OCI-LY7 (cell line): Measurements from ENCODE around the gene CINP.

ENCODE experiments used
- EZH2phosphoT487 ChIP-seq: fragments of 200-600 bp; sonication (generic); IDR thresholded peaks from 2 replicates; pipeline ENCODE4 v1.6.1; 2018; ENCODE audit warnings: low read depth, borderline replicate concordance, mild to moderate bottlenecking, mixed run types, antibody characterized with exemption, low read length, moderate library complexity, mixed read lengths
- TF ChIP-seq, protein P1 (sequence below): fragments of 200-600 bp; sonication (generic); conservative IDR thresholded peaks from 2 replicates; pipeline ENCODE4 v1.5.1; 2014; ENCODE audit warnings: mild to moderate bottlenecking, antibody characterized with exemption, low read length, moderate library complexity, mixed read lengths

GRCh38 chr14:102360388-102360787, 2.3 kb downstream of the CINP start:
- TF ChIP-seq, protein P1, sequence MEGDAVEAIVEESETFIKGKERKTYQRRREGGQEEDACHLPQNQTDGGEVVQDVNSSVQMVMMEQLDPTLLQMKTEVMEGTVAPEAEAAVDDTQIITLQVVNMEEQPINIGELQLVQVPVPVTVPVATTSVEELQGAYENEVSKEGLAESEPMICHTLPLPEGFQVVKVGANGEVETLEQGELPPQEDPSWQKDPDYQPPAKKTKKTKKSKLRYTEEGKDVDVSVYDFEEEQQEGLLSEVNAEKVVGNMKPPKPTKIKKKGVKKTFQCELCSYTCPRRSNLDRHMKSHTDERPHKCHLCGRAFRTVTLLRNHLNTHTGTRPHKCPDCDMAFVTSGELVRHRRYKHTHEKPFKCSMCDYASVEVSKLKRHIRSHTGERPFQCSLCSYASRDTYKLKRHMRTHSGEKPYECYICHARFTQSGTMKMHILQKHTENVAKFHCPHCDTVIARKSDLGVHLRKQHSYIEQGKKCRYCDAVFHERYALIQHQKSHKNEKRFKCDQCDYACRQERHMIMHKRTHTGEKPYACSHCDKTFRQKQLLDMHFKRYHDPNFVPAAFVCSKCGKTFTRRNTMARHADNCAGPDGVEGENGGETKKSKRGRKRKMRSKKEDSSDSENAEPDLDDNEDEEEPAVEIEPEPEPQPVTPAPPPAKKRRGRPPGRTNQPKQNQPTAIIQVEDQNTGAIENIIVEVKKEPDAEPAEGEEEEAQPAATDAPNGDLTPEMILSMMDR, result no peak
- no peak for TF ChIP-seq EZH2phosphoT487
